GM18526 (cell line): ENCODE measurements around the gene SMARCA2.

Source experiments
- POLR2A ChIP-seq: IDR thresholded peaks from 3 replicates; pipeline ENCODE4 v1.6.1; 2011; ENCODE audit not compliant: insufficient read length; ENCODE audit errors: extremely low read depth

SMARCA2 gene

DNA sequence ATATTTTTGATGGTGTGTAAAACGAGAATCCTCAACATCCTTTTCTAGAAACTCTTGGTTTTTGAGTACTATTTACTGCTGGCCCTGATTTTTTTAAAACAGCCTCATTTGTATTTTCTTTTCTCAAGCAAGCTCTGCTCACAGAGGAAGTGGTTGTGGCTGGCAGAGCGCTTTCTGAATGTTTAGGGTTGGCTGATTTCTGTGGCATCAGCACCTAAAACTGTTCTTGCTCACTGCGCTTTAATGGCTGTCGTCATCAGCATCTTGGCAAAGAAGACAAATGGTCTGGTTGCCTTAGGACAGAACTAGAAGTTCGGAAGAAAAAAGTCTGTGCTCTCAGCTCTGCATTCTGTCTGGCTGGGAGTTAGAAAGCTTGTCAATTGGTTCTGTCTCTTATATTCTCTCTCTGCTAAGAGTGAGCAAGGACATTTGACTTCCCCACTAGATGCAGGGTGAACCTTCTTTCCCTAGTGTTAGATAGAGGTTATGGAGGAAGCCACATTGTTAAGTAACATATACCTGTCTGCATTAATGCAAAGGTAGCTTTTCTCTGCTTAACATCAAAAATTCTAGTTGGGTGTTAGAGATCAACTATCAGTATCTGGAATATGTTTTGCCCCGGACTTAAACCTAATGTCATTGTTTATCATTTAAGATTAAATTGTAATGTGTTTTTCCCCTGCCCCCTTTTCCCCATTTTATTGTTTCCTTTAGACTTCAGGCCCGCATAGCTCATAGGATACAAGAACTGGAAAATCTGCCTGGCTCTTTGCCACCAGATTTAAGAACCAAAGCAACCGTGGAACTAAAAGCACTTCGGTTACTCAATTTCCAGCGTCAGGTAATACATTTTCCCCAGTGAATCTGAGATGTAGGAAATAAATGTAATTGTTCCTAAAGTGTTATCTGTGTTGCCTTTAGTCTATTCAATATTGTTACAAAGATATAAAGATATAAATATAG, 39.0 kb downstream of the SMARCA2 start:
- no peak for TF ChIP-seq POLR2A

DNA sequence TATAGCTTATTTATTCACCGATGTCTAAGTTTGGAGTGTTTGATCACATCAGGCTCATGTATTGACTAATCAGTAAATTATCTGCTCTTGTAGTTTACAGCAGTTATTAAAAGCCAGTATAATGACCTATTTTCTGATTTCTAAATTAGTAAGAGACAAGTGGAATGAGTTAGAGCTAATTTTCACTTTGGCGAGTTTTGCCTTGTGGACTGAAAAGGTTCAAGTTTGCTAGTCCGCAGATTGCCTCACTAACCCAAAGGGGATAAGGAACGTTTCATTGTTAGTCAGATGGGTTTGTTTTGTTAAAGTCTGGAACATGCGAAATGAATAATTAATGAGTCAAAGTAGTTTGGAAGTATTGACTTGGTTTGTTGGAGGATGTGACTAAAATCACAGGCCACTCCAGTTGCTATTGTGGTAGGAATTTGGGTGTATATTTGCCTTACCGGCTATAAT, 40.1 kb downstream of the SMARCA2 start:
- TF ChIP-seq POLR2A: no peak

DNA sequence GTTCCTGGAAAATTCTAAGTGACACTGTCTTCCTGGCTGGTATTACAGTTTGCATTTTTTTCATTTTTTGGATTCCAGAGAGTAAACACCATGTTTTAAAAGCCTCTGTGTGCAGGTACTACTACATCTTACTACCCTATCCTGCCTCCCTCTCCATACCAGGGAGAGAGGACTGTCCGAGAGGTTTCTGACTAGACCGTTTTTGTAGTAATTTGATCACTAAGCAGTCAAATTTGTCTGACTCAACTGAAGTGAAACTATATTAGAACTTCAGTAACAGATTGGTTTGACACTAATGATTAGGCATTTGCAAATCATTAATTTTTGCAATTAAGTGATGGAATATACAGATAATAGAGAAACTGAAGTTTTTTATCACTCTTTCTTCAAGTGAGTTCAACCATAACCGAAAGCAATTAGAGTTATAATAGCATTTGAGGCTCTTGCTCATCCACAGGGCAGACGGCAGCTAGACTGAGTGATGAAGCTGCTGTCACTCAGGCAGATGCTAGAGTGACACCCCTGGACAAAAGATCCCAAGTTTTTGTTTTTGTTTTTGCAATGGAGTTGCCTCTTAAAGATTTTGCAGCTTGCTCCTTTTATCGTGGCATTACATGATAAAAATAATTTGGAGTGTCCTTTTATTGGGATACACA, 44.3 kb downstream of the SMARCA2 start:
- TF ChIP-seq POLR2A: no peak

DNA sequence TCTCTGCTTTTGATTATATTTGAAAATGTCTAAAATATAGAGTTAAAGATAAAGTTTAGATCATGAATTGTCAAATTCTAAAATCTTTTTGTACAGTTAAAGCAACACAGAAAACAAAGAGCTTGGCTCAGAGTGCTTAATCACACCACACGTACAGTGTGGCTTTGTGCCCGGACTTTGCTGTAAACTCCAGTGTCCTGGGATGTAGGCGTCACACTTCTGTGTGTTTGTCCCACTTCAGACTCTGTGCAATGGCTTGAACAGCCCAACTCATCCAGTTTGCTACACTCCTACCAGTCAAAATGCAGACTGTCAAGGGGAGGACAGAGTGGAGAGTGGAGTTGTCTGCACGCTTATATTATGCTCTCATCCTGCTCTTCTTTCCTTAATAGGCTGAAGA, 45.3 kb downstream of the SMARCA2 start:
- TF ChIP-seq POLR2A: no peak

DNA sequence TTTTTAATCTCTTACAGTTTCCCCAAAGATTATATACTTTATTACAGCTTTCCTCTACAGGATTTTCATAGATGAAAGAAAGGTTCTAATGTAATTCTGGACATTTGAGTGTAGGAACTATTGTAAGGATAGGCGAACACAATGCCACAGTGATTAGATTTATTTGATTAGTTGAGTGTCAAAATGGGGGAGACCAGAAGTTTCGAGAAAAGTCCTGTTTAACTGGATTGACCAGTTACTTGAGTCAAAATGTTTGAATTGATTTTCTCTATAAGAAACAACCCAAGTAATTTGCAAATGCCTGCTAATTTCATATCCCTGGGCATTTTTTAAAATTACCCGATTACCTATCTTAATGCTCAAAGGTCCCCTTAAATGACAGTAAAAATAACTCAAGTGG, 50.6 kb downstream of the SMARCA2 start:
- no peak for TF ChIP-seq POLR2A

DNA sequence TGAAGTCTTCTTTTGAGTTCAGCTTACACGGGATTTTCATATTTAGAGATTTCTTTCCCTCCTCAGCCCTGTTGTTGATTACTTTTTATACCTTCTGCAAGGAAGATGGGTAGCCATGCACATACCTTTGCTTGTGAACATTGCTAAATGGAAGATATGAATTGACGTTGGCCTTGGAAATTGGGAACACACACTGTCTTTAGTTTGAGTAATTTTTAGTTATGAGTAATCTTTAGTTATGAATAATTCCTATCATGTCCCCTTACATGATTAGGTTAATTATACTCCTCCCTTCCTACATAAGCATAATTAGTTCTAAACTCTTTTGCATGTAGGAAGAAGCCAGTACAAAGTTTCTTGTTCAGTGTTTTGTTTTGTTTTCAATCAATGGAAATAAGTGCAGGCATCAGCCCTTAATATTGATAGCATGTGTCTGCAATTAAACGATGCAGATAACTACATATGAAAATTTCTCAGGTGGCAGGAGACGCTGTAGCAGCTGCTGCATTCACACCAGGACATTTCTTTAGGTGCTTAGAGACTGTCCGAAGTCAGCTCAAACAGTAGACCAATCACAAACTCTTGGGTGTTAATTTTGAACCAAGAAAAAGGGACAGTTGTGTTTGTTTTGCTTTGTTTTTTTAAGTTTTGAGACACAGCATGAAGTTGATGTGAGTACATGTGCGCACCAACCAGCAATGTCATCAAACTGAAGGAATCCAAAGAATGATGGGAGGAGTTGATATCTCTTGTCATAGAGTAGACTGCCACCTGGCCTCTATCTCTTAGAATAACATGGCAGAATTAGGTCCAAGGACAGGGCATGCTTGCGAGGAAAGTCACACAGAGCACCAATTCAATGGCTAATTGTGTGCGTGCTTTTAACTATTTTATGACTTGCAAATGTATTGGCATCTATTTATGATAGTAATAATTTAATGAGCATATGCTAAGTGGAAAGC, 51.4 kb downstream of the SMARCA2 start:
- no peak for TF ChIP-seq POLR2A

DNA sequence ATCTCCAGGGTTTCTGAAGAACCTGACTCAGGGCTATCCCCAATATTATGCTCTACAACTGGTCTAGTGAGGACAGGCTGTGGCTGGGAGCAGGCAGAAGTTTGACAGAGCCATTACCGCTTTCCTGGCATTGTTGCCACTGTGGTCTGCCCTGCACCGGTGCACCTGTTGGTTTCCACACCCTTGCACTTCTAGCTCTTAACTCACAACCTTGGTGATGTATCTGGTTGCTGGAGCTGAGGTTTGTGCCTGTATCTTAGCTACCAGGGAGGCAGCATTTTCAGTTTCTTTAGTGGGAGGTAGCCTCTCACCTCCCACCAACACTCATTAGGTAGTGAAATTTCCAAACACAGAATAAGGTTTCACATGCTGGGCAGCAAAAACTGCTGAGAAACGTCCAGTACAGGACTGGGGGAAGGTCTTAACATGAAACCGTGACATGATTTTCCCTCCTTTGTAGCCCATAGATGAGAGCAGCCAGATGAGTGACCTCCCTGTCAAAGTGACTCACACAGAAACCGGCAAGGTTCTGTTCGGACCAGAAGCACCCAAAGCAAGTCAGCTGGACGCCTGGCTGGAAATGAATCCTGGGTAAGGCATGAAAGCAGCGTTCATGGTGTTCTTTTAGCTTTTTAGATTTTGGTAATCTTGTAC, 57.7 kb downstream of the SMARCA2 start:
- TF ChIP-seq POLR2A: no peak

DNA sequence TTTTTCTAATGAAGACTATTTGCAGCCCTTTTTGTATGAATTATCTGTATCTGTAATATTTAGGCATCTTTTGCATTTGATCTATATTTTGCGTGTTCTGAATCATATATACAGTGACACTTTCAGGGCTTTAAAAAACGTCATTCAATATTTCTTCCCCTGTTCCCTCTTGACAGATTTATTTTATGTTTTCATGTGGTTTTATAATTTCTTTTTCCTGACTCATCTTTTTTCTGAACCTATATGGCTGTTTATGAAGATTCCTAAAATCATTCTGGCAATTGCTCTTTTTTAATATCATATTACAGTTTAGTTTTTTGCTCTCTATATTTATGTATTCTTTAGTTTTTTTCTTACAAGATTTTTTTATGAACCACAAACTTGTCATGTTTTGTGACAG, 67.6 kb downstream of the SMARCA2 start:
- TF ChIP-seq POLR2A: no peak

DNA sequence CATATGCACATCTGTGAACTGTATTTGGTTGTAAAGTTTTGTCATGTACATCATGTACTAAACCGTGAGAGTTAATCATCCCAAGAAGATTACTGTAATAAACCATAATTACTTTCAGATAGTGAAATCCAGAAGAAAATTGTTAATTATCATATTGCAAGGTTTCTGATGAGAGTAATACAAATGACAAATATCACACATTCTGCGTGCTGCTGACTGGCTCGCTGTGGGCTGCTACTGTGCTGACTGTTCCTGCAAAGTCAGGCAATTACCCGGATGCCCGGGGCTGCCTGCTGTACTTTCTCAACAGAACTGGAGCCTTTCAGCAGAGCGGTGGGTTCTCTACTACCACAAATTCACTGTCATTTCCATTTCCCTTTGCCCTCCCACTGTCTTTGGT, 68.3 kb downstream of the SMARCA2 start:
- TF ChIP-seq POLR2A: no peak

DNA sequence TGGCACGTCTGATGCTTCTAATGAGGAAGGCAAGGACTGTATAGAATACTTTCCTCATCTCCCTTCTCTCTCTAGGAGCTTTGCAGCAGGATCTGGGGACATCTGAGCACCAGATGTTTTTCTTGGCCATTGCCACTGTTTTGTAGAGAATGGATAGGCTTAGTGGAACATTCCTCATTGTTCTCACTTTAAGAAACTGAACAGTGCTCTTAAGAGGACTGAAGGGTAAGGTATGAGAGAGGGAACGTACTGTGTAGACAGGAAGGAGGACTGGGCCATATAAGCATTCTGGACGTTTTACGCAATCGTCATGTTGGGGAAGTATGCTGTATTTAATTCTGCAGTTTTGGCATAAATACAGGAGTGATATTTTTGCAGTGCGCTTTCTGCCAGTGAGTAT, 70.6 kb downstream of the SMARCA2 start:
- no peak for TF ChIP-seq POLR2A

DNA sequence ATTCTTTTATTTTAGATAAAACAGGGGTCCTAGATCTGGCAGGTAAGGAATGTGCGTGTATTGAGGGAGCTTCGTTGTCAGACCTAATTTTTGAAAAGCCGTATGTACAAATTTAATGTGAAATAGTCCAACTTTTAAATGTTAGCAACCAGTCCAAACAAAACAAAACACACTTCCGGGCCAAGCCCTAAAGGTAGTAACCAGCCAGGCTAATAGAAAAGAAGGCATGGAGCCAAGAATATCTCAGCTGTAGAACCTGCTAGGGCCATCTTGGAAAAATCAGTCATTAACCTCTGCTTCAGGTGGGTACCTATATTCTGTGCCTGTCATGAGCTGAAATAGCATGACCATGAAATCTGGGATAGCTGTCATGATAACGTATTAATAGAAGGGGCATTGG, 71.0 kb downstream of the SMARCA2 start:
- TF ChIP-seq POLR2A: no peak

DNA sequence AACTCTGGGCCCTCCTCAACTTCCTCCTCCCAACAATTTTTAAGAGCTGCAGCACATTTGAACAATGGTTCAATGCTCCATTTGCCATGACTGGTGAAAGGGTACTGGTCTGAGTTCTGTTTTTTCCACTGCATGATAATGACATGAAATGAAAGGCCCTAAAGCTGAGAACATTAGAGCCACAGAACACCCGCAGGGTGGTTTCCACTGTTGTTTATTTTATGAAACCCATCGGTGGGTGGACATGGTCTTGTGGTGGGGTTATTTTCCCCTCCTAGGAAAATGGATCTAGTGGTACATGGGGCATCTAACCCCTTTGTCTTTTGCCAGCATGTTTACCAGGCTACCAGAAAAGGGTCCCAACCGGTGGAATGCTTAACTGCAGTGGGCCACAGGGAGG, 71.8 kb downstream of the SMARCA2 start:
- TF ChIP-seq POLR2A: no peak

DNA sequence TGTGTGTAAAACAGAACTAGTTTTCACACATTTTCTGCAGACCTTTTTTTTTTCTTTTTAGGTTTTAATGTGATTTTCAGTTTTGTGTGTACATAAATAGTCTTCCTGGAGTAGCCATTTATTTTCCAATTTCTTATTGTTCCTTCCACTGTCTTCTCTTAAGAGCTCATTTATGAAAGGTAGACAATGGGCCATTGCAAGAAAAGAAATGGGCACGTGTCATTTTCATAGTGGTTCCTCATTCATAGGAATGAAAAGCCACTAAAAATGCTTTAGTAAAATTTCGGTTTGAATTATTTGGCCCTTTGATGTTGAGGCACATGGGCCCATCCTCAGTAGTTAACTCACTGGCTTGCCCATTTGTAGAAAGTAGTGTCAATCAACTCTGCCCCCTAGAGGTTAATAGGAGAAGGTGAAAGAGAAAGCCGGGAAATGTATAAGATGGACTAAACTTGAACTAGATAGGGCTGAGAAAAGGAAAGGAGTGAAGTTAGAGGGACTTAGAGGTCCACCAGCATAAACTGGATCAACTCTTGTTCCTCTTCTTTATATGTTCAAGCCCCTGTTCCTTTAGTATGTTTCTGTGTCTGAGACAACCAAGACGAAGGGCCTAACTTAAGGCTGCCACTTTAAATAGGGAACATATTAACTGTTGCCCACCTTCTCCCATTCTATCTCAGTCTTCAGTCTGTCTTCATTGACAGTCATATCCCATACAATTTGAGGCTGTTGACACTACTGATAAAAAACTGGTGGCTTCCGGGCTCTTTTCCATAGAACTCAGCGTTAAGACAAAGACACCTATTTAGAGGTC, 72.6 kb downstream of the SMARCA2 start:
- no peak for TF ChIP-seq POLR2A
